ENCODE results near the gene L3MBTL4. TPM values are rescaled to one million over a fixed set of nuclear protein-coding genes. Genes with fewer than 3 reads are reported as not detected.

Gene L3MBTL4
- total RNA-seq, 4 donors from 2014 or later = 3.6 to 9.0 (median 5.0) TPM

GRCh38 chr18:5995626-5996025 is 419.1 kb downstream of the L3MBTL4 start:
- 73 to 74% methylated on average over 4 of the region's 4 CpGs for WGBS, 2 donors
- Histone ChIP-seq H3K4me1 (no peaks in the 10 kb centered on the region), H3K36me3 (no peaks in the 10 kb centered on the region), H3K27me3 (no peaks in the 10 kb centered on the region), H3K27ac (no peak overlapping the region), H3K4me3 (no peak overlapping the region), H3K9me3 (no peaks in the 10 kb centered on the region)
- no peak for TF ChIP-seq CTCF (IDR thresholded peaks at IDR 0.05)
- TF ChIP-seq POLR2A (IDR thresholded peaks at IDR 0.05) = no peak
- no peak for DNase-seq
- intact Hi-C loops (cut with DNase I) = no loop called here

- WGBS, 2 donors = 93 to 95% methylated on average over 9 of the region's 9 CpGs
- Histone ChIP-seq H3K27me3 (no peaks in the 10 kb centered on the region), H3K36me3 (no peaks in the 10 kb centered on the region), H3K4me1 (no peaks in the 10 kb centered on the region), H3K9me3 (no peaks in the 10 kb centered on the region), H3K27ac (no peak overlapping the region), H3K4me3 (no peak overlapping the region)
- TF ChIP-seq POLR2A (IDR thresholded peaks at IDR 0.05) (no peak), CTCF (IDR thresholded peaks at IDR 0.05) (no peak)
- DNase-seq = no peak
- intact Hi-C loops (cut with DNase I) = no loop called here
These were observed 420.8 kb downstream of the L3MBTL4 start for GRCh38 chr18:5993938-5994337.

GRCh38 chr18:5992381-5992780 is 422.3 kb downstream of the L3MBTL4 start:
- no peak overlapping the region for H3K4me3 ChIP-seq
- no peaks in the 10 kb centered on the region for H3K9me3 ChIP-seq
- no peaks in the 10 kb centered on the region for H3K27me3 ChIP-seq
- intact Hi-C loops (cut with DNase I) = no loop called here
- H3K36me3 ChIP-seq = no peaks in the 10 kb centered on the region
- no peaks in the 10 kb centered on the region for H3K4me1 ChIP-seq
- no peak overlapping the region for H3K27ac ChIP-seq
- TF ChIP-seq CTCF (IDR thresholded peaks at IDR 0.05) (no peak), POLR2A (IDR thresholded peaks at IDR 0.05) (no peak)
- no peak for DNase-seq
- WGBS, 2 donors = 86 to 94% methylated on average over 3 to 5 of the region's 7 CpGs

GRCh38 chr18:5987249-5987648 is 427.5 kb downstream of the L3MBTL4 start:
- 60 to 68% methylated on average over 5 of the region's 5 CpGs for WGBS, 2 donors
- H3K27ac ChIP-seq = no peak overlapping the region
- intact Hi-C loops (cut with DNase I) = no loop called here
- no peaks in the 10 kb centered on the region for H3K4me1 ChIP-seq
- H3K4me3 ChIP-seq = no peak overlapping the region
- DNase-seq = no peak
- no peaks in the 10 kb centered on the region for H3K36me3 ChIP-seq
- TF ChIP-seq POLR2A (IDR thresholded peaks at IDR 0.05) = no peak
- TF ChIP-seq CTCF (IDR thresholded peaks at IDR 0.05) = no peak
- no peaks in the 10 kb centered on the region for H3K9me3 ChIP-seq
- H3K27me3 ChIP-seq = no peaks in the 10 kb centered on the region

- TF ChIP-seq POLR2A (IDR thresholded peaks at IDR 0.05) = no peak
- no peak for TF ChIP-seq CTCF (IDR thresholded peaks at IDR 0.05)
- H3K4me1 ChIP-seq = no peaks in the 10 kb centered on the region
- H3K4me3 ChIP-seq = no peak overlapping the region
- intact Hi-C loops (cut with DNase I) = no loop called here
- no peaks in the 10 kb centered on the region for H3K27me3 ChIP-seq
- no peak overlapping the region for H3K27ac ChIP-seq
- no peaks in the 10 kb centered on the region for H3K9me3 ChIP-seq
- DNase-seq = no peak
- H3K36me3 ChIP-seq = no peaks in the 10 kb centered on the region
- WGBS, 2 donors = 37 to 76% methylated on average over 4 to 5 of the region's 5 CpGs
These were observed 428.3 kb downstream of the L3MBTL4 start for GRCh38 chr18:5986257-5986931.

All from esophagus squamous epithelium (tissue), 5 donors.